ENCODE measurements around the gene RALGPS2. TPM values are rescaled to one million over a fixed set of nuclear protein-coding genes. Genes with fewer than 3 reads are reported as not detected.

RALGPS2 gene
- total and polyA plus RNA-seq, 2 of the 13 experiments (the other 11 are each of a cell fraction or from before 2014, with no cell fraction given): 15.6 to 36.0 TPM

- no peaks in the 10 kb centered on the region for H3K36me3 ChIP-seq (replicated peaks in 1 of 2; ENCODE audit: control insufficient read depth in 1 of 2, insufficient read depth in 2 of 2, low read length in 2 of 2)
- ChIA-PET CTCF (ENCODE audit: low intra/inter-chr PET ratio, low total read pairs) (no interaction called here), POLR2A (interaction anchor here (0.7 kb wide), 1 partner anchor 10 kb away, joined by 3 read pairs; no protein-coding TSS in a partner anchor)
- H3K27ac ChIP-seq (ENCODE audit: extremely low read length, insufficient read depth, low read length): no peak overlapping the region
- no peak for FAIRE-seq
- BruUV-seq (replicated peaks): no TSS peak
- H3K79me2 ChIP-seq (ENCODE audit: insufficient read depth, low read length): no peaks in the 10 kb centered on the region
- no peak overlapping the region for H3K9ac ChIP-seq (ENCODE audit: insufficient read depth, low read depth, low read length)
- peaks cover 27% of the 10 kb centered on the region for H3K4me1 ChIP-seq (ENCODE audit: insufficient read depth, low read length)
- no peak; the same call in 2 of the 3 replicates for ATAC-seq
- no peaks in the 10 kb centered on the region for H3K27me3 ChIP-seq (ENCODE audit: control insufficient read depth in 1 of 2, insufficient read depth in 2 of 2, low read length in 2 of 2)
- intact Hi-C loops (cut with micrococcal nuclease; ENCODE audit: unreplicated experiment) (no loop called here), in situ Hi-C loops (cut with HindIII; ENCODE audit: extremely low pct_ligation_motif_present, low pct_unique_long_range_greater_than_20kb) (no loop called here)
- WGBS (ENCODE audit: low lambda C conversion rate): 77% methylated on average over 4 of the region's 4 CpGs
- no peaks in the 10 kb centered on the region for H3K9me3 ChIP-seq (ENCODE audit: low read length)
- no peak overlapping the region for H2AFZ ChIP-seq (ENCODE audit: low read length)
- no peak overlapping the region for H3K4me2 ChIP-seq (ENCODE audit: low read depth, low read length)
- no peaks in the 10 kb centered on the region for H4K20me1 ChIP-seq (ENCODE audit: insufficient read depth, low read length)
- no peak for DNase-seq (ENCODE audit: low spot score)
- H3K4me3 ChIP-seq (replicated peaks in 1 of 3; ENCODE audit: insufficient read depth in 1 of 3, low read depth in 2 of 3, low read length in 3 of 3): no peak overlapping the region
- TF ChIP-seq ZNF329 (CRISPR knock-in tag; IDR thresholded peaks at IDR 0.05; ENCODE audit: low read depth) (no peak), RXRB (CRISPR knock-in tag; IDR thresholded peaks at IDR 0.05; ENCODE audit: borderline replicate concordance) (no peak), HBP1 (CRISPR knock-in tag; IDR thresholded peaks at IDR 0.05; ENCODE audit: low read depth) (no peak), PRPF4 (IDR thresholded peaks at IDR 0.05; ENCODE audit: low read depth, low read length, poor library complexity, severe bottlenecking) (no peak), AKNA (CRISPR knock-in tag; IDR thresholded peaks at IDR 0.05; ENCODE audit: borderline replicate concordance) (no peak), ZNF234 (CRISPR knock-in tag; conservative IDR thresholded peaks at IDR 0.05) (no peak), BCLAF1 (IDR thresholded peaks at IDR 0.05) (no peak), ZNF468 (CRISPR knock-in tag; IDR thresholded peaks at IDR 0.05) (no peak), ZFP37 (CRISPR knock-in tag; IDR thresholded peaks at IDR 0.05; ENCODE audit: borderline replicate concordance) (no peak)
- TF ChIP-seq, protein P1, sequence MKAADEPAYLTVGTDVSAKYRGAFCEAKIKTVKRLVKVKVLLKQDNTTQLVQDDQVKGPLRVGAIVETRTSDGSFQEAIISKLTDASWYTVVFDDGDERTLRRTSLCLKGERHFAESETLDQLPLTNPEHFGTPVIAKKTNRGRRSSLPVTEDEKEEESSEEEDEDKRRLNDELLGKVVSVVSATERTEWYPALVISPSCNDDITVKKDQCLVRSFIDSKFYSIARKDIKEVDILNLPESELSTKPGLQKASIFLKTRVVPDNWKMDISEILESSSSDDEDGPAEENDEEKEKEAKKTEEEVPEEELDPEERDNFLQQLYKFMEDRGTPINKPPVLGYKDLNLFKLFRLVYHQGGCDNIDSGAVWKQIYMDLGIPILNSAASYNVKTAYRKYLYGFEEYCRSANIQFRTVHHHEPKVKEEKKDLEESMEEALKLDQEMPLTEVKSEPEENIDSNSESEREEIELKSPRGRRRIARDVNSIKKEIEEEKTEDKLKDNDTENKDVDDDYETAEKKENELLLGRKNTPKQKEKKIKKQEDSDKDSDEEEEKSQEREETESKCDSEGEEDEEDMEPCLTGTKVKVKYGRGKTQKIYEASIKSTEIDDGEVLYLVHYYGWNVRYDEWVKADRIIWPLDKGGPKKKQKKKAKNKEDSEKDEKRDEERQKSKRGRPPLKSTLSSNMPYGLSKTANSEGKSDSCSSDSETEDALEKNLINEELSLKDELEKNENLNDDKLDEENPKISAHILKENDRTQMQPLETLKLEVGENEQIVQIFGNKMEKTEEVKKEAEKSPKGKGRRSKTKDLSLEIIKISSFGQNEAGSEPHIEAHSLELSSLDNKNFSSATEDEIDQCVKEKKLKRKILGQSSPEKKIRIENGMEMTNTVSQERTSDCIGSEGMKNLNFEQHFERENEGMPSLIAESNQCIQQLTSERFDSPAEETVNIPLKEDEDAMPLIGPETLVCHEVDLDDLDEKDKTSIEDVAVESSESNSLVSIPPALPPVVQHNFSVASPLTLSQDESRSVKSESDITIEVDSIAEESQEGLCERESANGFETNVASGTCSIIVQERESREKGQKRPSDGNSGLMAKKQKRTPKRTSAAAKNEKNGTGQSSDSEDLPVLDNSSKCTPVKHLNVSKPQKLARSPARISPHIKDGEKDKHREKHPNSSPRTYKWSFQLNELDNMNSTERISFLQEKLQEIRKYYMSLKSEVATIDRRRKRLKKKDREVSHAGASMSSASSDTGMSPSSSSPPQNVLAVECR (CRISPR knock-in tag; IDR thresholded peaks at IDR 0.05; ENCODE audit: borderline replicate concordance): no peak
These were observed 207.5 kb downstream of the RALGPS2 start for GRCh38 chr1:178932552-178932906.

Data from HepG2 (cell line).